WI38 (cell line): ENCODE measurements around the gene TMEM144.
A peak's percentile ranks its signal among the peaks of the same experiment; 100 is the strongest.

Source experiments
- H3K4me3 ChIP-seq: 2 replicates; pipeline ENCODE4 v1.5.1; 2011; ENCODE audit warnings: low read depth, mild to moderate bottlenecking, control low read depth, low read length
- CTCF ChIP-seq: IDR thresholded peaks from 2 replicates; pipeline ENCODE4 v1.5.1; 2012; ENCODE audit warnings: low read depth, mild to moderate bottlenecking, control low read depth, low read length

Gene TMEM144

GRCh38 chr4:158168606-158169005 is 41.7 kb upstream of the TMEM144 start:
- no peak overlapping the region for H3K4me3 ChIP-seq
- no peak for TF ChIP-seq CTCF

DNA sequence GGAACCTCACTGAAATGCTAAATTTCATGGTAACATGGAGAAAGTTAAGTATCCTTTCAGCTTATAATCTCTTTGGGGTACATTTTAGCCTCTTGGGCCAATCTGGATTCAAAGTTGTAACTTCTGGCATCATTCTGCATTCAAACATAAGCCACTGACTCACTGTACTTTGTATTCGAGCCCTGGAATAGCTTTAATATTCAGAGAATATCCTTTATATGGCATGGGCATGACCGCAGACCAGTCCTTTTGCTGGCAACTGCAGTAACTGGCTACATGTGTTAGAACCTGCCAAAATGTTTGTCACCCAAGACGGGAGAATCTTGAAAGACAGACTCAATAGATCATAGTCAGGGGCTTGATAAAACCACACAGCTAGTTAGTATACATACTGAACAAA is 40.8 kb upstream of the TMEM144 start:
- no peak for TF ChIP-seq CTCF
- no peak overlapping the region for H3K4me3 ChIP-seq

DNA sequence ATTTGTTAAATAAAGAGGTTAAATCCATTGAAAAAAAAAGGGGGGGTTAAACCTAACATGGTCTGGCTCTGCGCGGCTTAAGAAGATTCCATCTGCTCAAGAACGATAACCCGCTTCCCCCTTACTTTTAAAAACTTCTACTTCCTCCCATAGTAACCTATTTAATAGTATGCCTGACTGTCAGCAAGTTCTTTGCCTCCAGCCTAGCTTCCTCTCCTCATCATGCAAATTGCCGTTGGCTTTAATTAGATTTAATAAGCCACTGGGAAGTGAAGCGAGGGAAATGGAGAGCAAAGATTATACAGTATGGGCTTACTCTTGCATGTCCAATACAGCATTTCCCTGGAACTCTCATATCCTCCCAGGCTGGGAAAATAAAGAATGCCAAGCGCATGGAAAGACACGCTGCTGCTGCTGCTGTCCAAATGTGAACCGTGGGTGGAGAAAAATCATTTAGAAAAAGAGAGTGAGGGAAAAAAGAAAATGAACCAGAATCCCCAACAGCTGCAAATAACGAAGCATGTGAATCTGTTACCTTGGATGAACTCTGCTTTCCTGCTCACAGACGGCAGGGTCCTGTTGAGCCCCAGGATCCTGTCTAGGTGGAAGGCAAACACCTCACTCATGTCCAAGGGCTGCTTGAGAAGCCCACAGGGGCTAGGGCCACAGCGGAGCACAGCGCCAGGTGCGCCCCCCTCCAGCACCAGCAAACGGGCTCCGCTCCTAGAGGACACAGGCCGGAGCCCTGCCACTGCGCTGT is 40.2 kb upstream of the TMEM144 start:
- no peak for TF ChIP-seq CTCF
- H3K4me3 ChIP-seq = no peak overlapping the region

DNA sequence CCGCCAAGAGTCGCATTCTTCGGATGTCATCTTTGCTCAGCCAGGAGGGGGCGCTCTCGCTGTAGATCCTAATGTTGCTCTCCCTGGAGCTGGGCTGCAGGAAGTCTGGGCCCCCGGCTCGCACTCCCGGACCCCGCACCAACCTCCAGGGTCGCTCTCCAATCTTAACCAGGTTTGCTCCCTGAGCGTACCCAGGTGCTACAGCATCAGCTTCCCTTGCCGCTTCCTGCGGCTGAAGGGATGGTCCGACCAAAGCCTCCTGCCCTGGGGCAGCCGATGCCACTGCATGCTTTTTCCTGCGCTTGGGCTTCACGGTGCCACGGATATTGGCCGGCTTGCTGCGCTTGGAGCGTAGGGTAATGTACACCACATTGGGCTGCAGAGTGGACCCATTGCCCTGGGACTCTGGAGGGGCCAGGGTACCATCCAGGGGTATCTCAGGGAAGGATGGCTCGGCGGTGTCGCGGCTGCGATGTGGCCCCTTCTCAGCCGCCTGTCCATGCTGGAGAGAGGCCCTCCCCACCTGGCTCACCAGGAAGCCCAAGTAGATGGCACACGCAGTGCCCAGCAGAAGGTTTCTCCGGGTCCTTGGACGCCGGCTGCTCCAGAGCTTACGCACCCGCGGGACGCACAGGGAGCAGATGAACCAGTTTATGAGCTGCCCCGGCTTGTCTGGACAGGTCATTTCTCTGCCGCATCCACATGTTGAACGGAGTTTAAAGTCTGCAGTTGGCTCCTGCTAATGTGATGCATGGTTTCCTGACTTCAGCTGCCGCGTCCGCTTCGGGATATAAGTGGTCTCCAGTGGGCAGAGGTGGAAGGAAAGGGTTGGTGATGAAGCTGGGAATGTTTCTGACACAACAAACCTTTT is 39.4 kb upstream of the TMEM144 start:
- H3K4me3 ChIP-seq = no peak overlapping the region
- peak; percentile 32; the same call in 1 of the 2 replicates for TF ChIP-seq CTCF

DNA sequence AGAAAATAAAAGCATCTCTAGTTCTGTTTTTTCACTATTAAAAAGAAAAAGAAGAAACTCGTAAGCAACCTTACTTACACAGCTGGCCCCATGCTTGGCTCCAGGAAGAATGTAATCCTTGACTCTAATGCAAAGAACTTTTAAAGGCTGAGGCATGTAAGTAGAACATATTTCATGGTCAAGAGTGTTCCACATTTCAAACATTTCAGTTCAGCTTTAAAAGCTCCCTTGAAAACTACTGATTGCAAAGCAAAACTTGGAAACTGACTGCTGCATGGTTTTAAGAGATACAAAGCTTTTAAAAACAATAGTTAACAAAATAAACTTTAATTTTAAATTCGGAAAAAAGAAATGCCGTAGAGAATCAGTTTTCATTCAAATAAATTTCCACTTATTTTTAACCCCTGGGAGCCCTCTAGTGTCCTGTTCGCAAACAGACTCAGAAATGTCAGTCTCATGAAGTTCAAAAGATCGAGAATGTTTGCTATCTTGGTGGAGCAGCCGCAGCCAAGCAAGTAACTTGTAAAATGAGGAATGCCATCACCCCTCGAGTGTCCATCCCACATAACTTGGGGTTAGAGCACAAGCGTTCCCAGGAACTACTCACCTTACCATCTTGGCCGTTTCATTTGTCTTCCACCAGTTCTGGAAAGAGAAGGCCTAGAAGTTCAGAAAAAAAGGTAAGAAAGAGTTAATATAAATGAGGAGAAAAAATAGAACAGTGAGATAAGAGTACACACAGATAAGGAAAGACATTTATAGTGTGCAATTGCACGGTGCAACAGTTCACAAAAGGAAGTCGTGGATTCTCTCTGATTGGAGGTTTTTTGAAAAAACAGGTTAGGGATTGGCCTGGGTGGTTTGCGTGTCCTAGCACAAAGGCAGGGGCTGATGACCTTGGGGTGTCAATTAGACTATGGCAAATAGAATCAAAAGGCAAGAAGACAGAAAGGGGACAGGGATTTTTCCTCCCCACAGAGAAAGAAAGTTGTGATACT is 37.7 kb upstream of the TMEM144 start, which contains the start of gene GASK1B:
Gene GASK1B (minus strand): TSS at position 765 of the 998 bp plus-strand sequence. CDS start 1,650 bp downstream, outside the sequence.
- TF ChIP-seq CTCF = peak; percentile 42; the same call in 1 of the 2 replicates
- 0 out of 2 replicates have a peak within 1 kb of the TSS, but pooled peaks have one; percentile 1 for H3K4me3 ChIP-seq

GRCh38 chr4:158176108-158176507 is 34.2 kb upstream of the TMEM144 start:
- H3K4me3 ChIP-seq = no peak overlapping the region
- TF ChIP-seq CTCF = no peak
